Activated T-cell treated with anti-CD3 and anti-CD28 coated beads, Interleukin-2, amount 50 U/mL, for 72 hours (primary cell): ENCODE data around the gene ERP44. TPM values are rescaled to one million over a fixed set of nuclear protein-coding genes. Genes with fewer than 3 reads are reported as not detected.
"Not testable (repeated sequence)": the region's sequence is repeated elsewhere in the genome, so short reads cannot be mapped to it uniquely, and the experiment has no call there.

Experiments used
- ATAC-seq, 2 donors: fragments of 150-1000 bp; cut with Tn5 transposase; replicated peaks in 1 of 2; 2 replicates each; pipeline ENCODE4 v1.10.0; 2021; ENCODE audit warnings: moderate library complexity in 2 of 2, mild to moderate bottlenecking in 1 of 2
- DNase-seq, 2 donors: peaks; one replicate each; pipeline ENCODE4 v3.0.0; 2021 to 2022; ENCODE audit warnings: mixed read lengths in 1 of 2
- H3K27ac Mint-ChIP-seq: one replicate; pipeline ENCODE4 v1.8.0; 2022; ENCODE audit warnings: mild to moderate bottlenecking, moderate library complexity, mixed read lengths
- H3K27me3 Mint-ChIP-seq: one replicate; pipeline ENCODE4 v1.8.0; 2022; ENCODE audit warnings: low read depth, mixed read lengths
- H3K36me3 Mint-ChIP-seq, 2 donors: one replicate each; pipeline ENCODE4 v1.8.0; 2022; ENCODE audit warnings: mixed read lengths in 2 of 2, mild to moderate bottlenecking in 1 of 2; ENCODE audit not compliant: insufficient read depth in 2 of 2
- H3K4me1 Mint-ChIP-seq: one replicate; pipeline ENCODE4 v1.8.0; 2022; ENCODE audit warnings: low read depth, mixed read lengths
- H3K4me3 Mint-ChIP-seq, 2 donors: one replicate each; pipeline ENCODE4 v1.8.0; 2022; ENCODE audit warnings: mild to moderate bottlenecking in 2 of 2, mixed read lengths in 2 of 2, moderate library complexity in 2 of 2
- H3K9me3 Mint-ChIP-seq, 2 donors: one replicate each; pipeline ENCODE4 v1.8.0; 2022; ENCODE audit warnings: mixed read lengths in 2 of 2
- total RNA-seq, 2 donors: library from RNA; stranded (reverse); gene quantifications; one replicate each; pipeline ENCODE4 v1.2.3, GENCODE V29; 2022

ERP44 gene
- total RNA-seq: 10 to 100 TPM; 11.5 to 13.2 TPM

- Mint-ChIP-seq H3K4me1 (peaks cover 38% of the 10 kb centered on the region), H3K9me3 (no peaks in the 10 kb centered on the region), H3K27ac (peak within 1 kb of the TSS; percentile 97), H3K27me3 (no peaks in the 10 kb centered on the region), H3K36me3 (peaks cover 1 to 7% of the 10 kb centered on the region in 2 donors), H3K4me3 (peak within 1 kb of the TSS; percentile 97 to 98)
- DNase-seq (peak; percentile 95 to 98), ATAC-seq (peak; percentile 98 to 99)
These were observed at the start of gene ERP44, which contains the start of gene INVS for GRCh38 chr9:100098887-100099721. TSS of gene ERP44 (minus strand) at chr9:100099000. CDS start at chr9:100098840, 160 bp downstream. TSS of gene INVS (plus strand) at chr9:100099243. CDS start at chr9:100104522, 5,279 bp downstream.

DNA sequence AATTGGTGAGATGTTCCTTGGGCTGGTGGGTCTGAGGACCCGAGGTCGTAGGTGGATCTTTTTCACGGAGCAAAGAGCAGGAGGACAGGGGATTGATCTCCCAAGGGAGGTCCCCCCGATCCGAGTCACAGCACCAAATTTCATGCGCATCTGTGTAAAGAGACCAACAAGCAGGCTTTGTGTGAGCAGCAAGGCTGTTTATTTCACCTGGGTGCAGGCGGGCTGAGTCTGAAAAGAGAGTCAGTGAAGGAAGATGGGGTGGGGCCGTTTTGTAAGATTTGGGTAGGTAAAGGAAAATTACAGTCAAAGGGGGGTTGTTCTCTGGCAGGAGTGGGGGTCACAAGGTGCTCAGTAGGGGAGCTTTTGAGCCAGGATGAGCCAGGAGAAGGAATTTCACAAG is 47.2 kb upstream of the ERP44 start:
- not testable (repeated sequence) for H3K27me3 Mint-ChIP-seq, H3K4me3 Mint-ChIP-seq, H3K27ac Mint-ChIP-seq, ATAC-seq, H3K36me3 Mint-ChIP-seq, H3K9me3 Mint-ChIP-seq, DNase-seq, H3K4me1 Mint-ChIP-seq

DNA sequence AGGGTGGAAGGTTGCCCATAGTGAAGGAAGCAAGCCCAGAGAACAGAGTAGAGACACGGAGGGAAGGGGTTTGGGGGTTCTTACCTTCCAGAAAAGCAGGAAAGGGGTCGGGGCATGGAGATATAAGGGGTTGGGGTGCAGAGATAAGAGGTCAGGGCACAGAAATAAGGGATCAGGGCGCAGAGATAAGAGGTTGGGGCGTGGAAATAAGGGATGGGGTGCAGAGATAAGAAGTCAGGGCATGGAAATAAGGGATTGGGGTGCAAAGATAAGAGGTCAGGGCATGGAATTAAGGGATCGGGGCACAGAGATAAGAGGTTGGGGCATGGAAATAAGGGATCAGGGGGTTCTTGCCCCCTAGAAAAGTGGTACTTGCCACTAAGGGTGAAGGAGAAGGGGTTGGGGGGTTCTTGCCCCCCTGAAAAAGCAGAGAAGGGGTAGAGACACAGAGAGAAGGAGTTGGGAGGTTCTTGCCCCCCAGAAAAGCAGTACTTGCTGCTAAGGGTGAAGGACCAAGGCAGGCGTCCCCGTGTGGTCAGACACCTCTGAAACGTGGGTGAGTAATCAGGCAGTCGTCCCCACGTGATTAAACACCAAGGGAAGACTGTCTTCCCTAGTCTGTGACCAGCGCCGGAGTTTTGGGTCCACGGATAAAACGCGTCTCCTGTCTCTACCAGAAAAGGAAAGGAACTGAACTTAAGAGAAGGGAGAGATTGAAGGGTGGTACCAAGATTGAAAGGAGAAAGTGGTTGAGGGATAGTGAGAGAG is 46.6 kb upstream of the ERP44 start:
- H3K9me3 Mint-ChIP-seq, H3K36me3 Mint-ChIP-seq, DNase-seq, H3K27ac Mint-ChIP-seq, H3K27me3 Mint-ChIP-seq, H3K4me3 Mint-ChIP-seq, H3K4me1 Mint-ChIP-seq, ATAC-seq: not testable (repeated sequence)

DNA sequence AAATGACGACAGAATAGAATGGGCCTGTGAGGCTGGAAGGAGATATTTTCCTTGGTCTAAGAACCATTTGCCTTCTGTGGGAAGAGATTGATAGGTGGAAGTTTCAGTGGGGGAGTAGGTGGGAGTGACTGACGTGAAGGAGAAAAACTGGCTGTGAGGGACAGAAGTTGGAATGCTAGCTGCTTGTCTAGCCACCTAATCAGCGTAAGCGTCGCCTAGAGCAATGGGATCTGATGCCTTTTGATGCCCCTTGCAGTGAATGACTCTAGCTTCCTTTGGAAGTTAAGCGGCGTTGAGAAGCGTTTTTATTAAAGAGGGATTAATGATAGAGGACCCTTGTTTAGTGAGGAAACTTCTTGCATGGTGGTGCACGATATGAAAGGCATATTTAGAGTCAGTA is 43.1 kb upstream of the ERP44 start:
- DNase-seq, H3K27ac Mint-ChIP-seq, H3K9me3 Mint-ChIP-seq, H3K36me3 Mint-ChIP-seq, H3K4me3 Mint-ChIP-seq, ATAC-seq, H3K4me1 Mint-ChIP-seq, H3K27me3 Mint-ChIP-seq: not testable (repeated sequence)

DNA sequence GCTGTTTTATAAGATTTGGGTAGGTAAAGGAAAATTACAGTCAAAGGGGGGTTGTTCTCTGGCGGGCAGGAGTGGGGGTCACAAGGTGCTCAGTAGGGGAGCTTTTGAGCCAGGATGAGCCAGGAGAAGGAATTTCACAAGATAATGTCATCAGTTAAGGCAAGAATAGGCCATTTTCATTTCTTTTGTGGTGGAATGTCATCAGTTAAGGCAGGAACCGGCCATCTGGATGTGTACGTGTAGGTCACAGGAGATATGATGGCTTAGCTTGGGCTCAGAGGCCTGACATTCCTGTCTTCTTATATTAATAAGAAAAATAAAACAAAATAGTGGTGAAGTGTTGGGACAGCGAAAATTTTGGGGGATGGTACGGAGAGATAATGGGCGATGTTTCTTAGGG is 41.5 kb upstream of the ERP44 start:
- ATAC-seq, H3K27ac Mint-ChIP-seq, DNase-seq, H3K27me3 Mint-ChIP-seq, H3K9me3 Mint-ChIP-seq, H3K4me3 Mint-ChIP-seq, H3K4me1 Mint-ChIP-seq, H3K36me3 Mint-ChIP-seq: not testable (repeated sequence)

DNA sequence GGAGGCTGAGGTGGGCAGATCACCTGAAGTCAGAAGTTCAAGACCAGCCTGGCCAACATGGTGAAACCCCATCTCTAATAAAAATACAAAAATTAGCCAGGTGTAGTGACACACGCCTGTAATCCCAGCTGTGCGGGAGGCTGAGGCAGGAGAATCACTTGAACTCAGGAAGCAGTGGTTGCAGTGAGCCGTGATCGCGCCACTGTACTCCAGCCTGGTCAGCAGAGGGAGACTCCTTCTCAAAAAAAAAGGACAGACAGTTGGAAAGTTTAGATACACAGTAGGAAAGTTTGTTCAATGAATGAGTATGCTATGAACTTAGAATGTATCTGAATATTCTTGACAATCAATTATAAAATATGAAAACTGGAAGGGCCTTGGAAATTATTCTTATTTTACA is 38.0 kb upstream of the ERP44 start:
- not testable (repeated sequence) for H3K4me3 Mint-ChIP-seq, H3K27me3 Mint-ChIP-seq, ATAC-seq, H3K36me3 Mint-ChIP-seq, H3K4me1 Mint-ChIP-seq, H3K9me3 Mint-ChIP-seq, DNase-seq, H3K27ac Mint-ChIP-seq

- peak overlapping the region in 1 of 2 donors; percentile 27 for H3K4me3 Mint-ChIP-seq
- peaks cover 9% of the 10 kb centered on the region for H3K4me1 Mint-ChIP-seq
- peak overlapping the region; percentile 75 for H3K27ac Mint-ChIP-seq
- H3K9me3 Mint-ChIP-seq: no peaks in the 10 kb centered on the region
- no peak for DNase-seq
- H3K36me3 Mint-ChIP-seq: peaks cover 1 to 3% of the 10 kb centered on the region in 2 donors
- peak; percentile 77 to 92 for ATAC-seq
- H3K27me3 Mint-ChIP-seq: no peaks in the 10 kb centered on the region
These were observed 35.9 kb upstream of the ERP44 start for GRCh38 chr9:100134731-100135130.

GRCh38 chr9:100131875-100132430 is 33.2 kb upstream of the ERP44 start:
- no peaks in the 10 kb centered on the region for H3K9me3 Mint-ChIP-seq
- ATAC-seq (no peak), DNase-seq (no peak)
- H3K27ac Mint-ChIP-seq: no peak overlapping the region
- H3K36me3 Mint-ChIP-seq: peaks cover 3 to 5% of the 10 kb centered on the region in 2 donors
- no peaks in the 10 kb centered on the region for H3K27me3 Mint-ChIP-seq
- no peak overlapping the region for H3K4me3 Mint-ChIP-seq
- H3K4me1 Mint-ChIP-seq: peaks cover 9% of the 10 kb centered on the region

DNA sequence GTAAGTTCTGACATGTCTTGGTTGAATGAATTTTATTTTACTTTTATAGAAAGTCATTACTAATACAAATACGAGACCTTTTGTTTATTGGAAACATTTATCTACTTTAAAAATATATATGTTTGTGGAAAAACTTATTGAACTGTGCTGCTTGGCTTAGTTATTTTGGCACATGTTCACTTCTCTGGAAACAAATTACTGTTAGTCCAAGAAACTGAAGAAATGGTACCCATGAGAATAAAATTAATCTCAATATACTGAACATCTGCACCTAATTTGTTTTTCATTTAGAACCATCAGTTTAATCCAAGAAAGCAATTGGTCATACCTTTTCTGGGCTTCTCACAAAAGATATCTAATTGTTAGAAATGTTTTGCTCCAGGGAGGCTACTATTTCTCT is 32.4 kb upstream of the ERP44 start:
- H3K4me3 Mint-ChIP-seq: no peak overlapping the region
- H3K27me3 Mint-ChIP-seq: no peaks in the 10 kb centered on the region
- ATAC-seq (no peak), DNase-seq (no peak)
- H3K4me1 Mint-ChIP-seq: peaks cover 9% of the 10 kb centered on the region
- H3K36me3 Mint-ChIP-seq: peaks cover 3 to 5% of the 10 kb centered on the region in 2 donors
- no peak overlapping the region for H3K27ac Mint-ChIP-seq
- no peaks in the 10 kb centered on the region for H3K9me3 Mint-ChIP-seq

- Mint-ChIP-seq H3K36me3 (peaks cover 3 to 5% of the 10 kb centered on the region in 2 donors), H3K27ac (no peak overlapping the region), H3K4me1 (peaks cover 12% of the 10 kb centered on the region), H3K27me3 (no peaks in the 10 kb centered on the region), H3K4me3 (no peak overlapping the region), H3K9me3 (no peaks in the 10 kb centered on the region)
- ATAC-seq (no peak), DNase-seq (no peak)
These were observed 31.0 kb upstream of the ERP44 start for GRCh38 chr9:100129772-100130171.

DNA sequence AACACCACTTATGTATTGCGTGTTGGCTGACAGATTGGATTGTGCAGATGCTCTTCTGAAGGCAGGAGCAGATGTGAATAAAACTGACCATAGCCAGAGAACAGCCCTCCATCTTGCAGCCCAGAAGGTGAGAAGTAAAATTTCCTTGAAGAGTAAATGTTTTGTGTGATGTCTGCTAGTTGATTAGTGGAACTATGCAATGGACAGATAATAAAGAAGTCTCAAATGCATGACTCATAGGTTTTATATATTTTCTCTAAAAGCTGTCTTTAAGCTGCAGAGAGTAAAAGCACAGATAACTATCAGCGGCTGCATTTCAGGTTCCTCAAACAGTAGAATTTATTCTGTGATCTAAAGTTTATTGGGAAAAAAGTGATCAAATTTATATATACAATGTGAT is 27.6 kb upstream of the ERP44 start:
- DNase-seq (no peak), ATAC-seq (no peak)
- no peak overlapping the region for H3K4me3 Mint-ChIP-seq
- H3K27me3 Mint-ChIP-seq: no peaks in the 10 kb centered on the region
- no peaks in the 10 kb centered on the region for H3K9me3 Mint-ChIP-seq
- peaks cover 7% of the 10 kb centered on the region for H3K4me1 Mint-ChIP-seq
- H3K36me3 Mint-ChIP-seq: peaks cover 0 to 3% of the 10 kb centered on the region in 2 donors
- no peak overlapping the region for H3K27ac Mint-ChIP-seq

DNA sequence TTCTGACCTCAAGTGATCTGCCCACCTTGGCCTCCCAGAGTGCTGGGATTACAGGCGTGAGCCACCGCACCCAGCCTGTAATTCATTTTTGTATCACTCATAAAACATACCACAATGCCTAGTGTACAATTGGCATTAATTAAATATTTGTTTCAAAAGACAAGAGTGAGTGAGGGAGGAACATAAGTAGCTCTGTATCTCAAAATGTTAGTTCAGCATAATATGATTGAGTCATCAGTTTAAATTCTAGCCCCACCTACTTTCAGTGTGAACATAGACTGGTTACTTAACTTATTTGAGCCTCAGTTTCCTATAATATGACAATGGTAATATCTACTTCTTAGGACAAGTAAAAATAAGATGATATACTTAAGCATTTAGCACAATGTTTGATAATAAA is 27.1 kb upstream of the ERP44 start:
- no peak overlapping the region for H3K27ac Mint-ChIP-seq
- peaks cover 0 to 3% of the 10 kb centered on the region in 2 donors for H3K36me3 Mint-ChIP-seq
- ATAC-seq: no peak
- no peaks in the 10 kb centered on the region for H3K27me3 Mint-ChIP-seq
- H3K4me3 Mint-ChIP-seq: no peak overlapping the region
- peaks cover 8% of the 10 kb centered on the region for H3K4me1 Mint-ChIP-seq
- no peak for DNase-seq
- no peaks in the 10 kb centered on the region for H3K9me3 Mint-ChIP-seq

GRCh38 chr9:100125236-100125635 is 26.4 kb upstream of the ERP44 start:
- Mint-ChIP-seq H3K27me3 (no peaks in the 10 kb centered on the region), H3K36me3 (peaks cover 0 to 3% of the 10 kb centered on the region in 2 donors), H3K4me3 (no peak overlapping the region), H3K4me1 (peaks cover 15% of the 10 kb centered on the region), H3K9me3 (no peaks in the 10 kb centered on the region), H3K27ac (no peak overlapping the region)
- no peak for ATAC-seq
- no peak for DNase-seq
